ENCODE results near the gene SNTG2. TPM values are rescaled to one million over a fixed set of nuclear protein-coding genes. Genes with fewer than 3 reads are reported as not detected.

SNTG2 gene
- total RNA-seq, 1 experiment from 2014 or later = not detected

DNA sequence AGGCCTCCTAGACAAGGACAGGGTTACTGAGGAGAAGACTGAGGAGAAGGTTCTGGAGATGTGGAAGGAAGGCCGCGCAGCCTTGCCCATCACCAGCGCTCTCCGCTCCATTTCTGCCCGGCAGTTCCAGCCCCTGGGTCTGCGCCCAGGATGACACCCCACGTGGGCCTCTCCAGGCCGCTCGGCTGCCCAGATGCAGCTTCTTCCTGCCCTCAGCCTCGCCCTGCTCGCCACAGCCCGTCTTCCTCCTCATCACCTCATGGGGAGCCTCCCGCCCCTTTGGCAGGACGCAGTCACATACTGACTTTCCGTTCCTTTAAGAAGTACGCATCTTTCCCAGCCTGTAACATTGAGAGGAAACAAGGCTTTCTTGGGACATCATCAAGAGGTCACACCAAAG lies 37.1 kb downstream of the SNTG2 start:
- ChIA-PET POLR2A (no interaction called here), CTCF (no interaction called here)
- no peaks in the 10 kb centered on the region for H3K36me3 Mint-ChIP-seq (ENCODE audit: insufficient read depth, unreplicated experiment)
- no peak overlapping the region for H3K4me3 Mint-ChIP-seq (ENCODE audit: unreplicated experiment)
- Histone ChIP-seq H3K4me1 (peaks cover 14% of the 10 kb centered on the region; the same call in 1 of the 2 replicates), H3K36me3 (ENCODE audit: control insufficient read depth, insufficient read depth, low read length) (no peaks in the 10 kb centered on the region; the same call in 1 of the 2 replicates), H3K9me3 (no peaks in the 10 kb centered on the region; the same call in 1 of the 2 replicates), H3K4me3 (ENCODE audit: low read depth, low read length) (no peak overlapping the region), H3K27me3 (replicated peaks; ENCODE audit: control insufficient read depth, insufficient read depth, low read length) (no peaks in the 10 kb centered on the region)
- DNase-seq = no peak
- no peaks in the 10 kb centered on the region for H3K9me3 Mint-ChIP-seq (ENCODE audit: unreplicated experiment)
- BruUV-seq (replicated peaks) = no TSS peak
- H3K4me1 Mint-ChIP-seq (ENCODE audit: low read depth, unreplicated experiment) = no peaks in the 10 kb centered on the region
- intact Hi-C loops (cut with micrococcal nuclease; ENCODE audit: unreplicated experiment) = no loop called here
- H3K27ac Mint-ChIP-seq (ENCODE audit: unreplicated experiment) = no peak overlapping the region
- H3K27me3 Mint-ChIP-seq (ENCODE audit: insufficient read depth, unreplicated experiment) = peaks cover 10% of the 10 kb centered on the region
- TF ChIP-seq, protein P1, sequence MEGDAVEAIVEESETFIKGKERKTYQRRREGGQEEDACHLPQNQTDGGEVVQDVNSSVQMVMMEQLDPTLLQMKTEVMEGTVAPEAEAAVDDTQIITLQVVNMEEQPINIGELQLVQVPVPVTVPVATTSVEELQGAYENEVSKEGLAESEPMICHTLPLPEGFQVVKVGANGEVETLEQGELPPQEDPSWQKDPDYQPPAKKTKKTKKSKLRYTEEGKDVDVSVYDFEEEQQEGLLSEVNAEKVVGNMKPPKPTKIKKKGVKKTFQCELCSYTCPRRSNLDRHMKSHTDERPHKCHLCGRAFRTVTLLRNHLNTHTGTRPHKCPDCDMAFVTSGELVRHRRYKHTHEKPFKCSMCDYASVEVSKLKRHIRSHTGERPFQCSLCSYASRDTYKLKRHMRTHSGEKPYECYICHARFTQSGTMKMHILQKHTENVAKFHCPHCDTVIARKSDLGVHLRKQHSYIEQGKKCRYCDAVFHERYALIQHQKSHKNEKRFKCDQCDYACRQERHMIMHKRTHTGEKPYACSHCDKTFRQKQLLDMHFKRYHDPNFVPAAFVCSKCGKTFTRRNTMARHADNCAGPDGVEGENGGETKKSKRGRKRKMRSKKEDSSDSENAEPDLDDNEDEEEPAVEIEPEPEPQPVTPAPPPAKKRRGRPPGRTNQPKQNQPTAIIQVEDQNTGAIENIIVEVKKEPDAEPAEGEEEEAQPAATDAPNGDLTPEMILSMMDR (IDR thresholded peaks at IDR 0.05; ENCODE audit: insufficient read depth in 1 of 2, low read depth in 1 of 2, low read length in 1 of 2, severe bottlenecking in 1 of 2, unreplicated experiment in 1 of 2) = no peak

DNA sequence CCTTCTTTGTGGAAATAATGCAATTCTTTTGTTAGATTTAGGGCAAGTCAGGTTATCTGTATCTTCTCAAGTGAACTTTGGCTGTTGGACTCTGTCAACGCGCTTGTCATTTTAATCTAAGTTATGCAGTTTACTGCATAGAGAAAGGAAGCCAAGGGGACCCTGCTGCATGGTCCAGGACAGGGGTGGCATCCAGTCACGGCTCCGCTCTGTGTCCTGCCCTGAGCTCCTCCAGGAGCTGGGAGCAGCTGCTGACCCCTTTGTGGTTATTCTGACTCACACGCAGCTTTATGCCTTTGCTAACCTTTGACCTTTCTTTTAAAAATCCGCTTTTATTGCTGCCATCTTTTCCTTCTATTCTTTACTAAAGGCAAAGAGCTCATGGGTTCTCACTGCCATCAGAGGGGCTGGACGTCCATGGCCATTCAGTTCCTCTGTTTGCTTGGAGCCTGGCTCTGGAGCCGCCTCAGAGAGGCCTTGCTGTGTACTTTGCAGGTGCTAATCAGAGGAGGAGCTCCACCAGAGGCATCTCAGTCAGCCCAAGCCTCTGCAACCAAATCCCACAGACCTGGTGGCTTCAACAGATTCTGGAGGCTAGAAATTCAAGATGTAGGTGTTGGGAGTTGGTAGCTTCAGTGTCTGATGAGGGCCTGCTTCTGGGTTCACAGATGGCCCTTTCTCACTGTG lies 39.3 kb downstream of the SNTG2 start:
- Mint-ChIP-seq H3K4me1 (ENCODE audit: low read depth, unreplicated experiment) (no peaks in the 10 kb centered on the region), H3K4me3 (ENCODE audit: unreplicated experiment) (no peak overlapping the region), H3K9me3 (ENCODE audit: unreplicated experiment) (no peaks in the 10 kb centered on the region), H3K36me3 (ENCODE audit: insufficient read depth, unreplicated experiment) (no peaks in the 10 kb centered on the region), H3K27me3 (ENCODE audit: insufficient read depth, unreplicated experiment) (no peaks in the 10 kb centered on the region), H3K27ac (ENCODE audit: unreplicated experiment) (no peak overlapping the region)
- CTCF ChIA-PET = no interaction called here
- Histone ChIP-seq H3K27me3 (replicated peaks; ENCODE audit: control insufficient read depth, insufficient read depth, low read length) (no peaks in the 10 kb centered on the region), H3K36me3 (ENCODE audit: control insufficient read depth, insufficient read depth, low read length) (no peaks in the 10 kb centered on the region), H3K9me3 (no peaks in the 10 kb centered on the region; the same call in 1 of the 2 replicates), H3K4me1 (peaks cover 14% of the 10 kb centered on the region; the same call in 1 of the 2 replicates), H3K4me3 (ENCODE audit: low read depth, low read length) (no peak overlapping the region)
- TF ChIP-seq, protein P1 (IDR thresholded peaks at IDR 0.05; ENCODE audit: insufficient read depth in 1 of 2, low read depth in 1 of 2, low read length in 1 of 2, severe bottlenecking in 1 of 2, unreplicated experiment in 1 of 2) = no peak
- DNase-seq = peak; percentile 17 to 77
- POLR2A ChIA-PET = no interaction called here
- intact Hi-C loops (cut with micrococcal nuclease; ENCODE audit: unreplicated experiment) = no loop called here
- no TSS peak for BruUV-seq (replicated peaks)

DNA sequence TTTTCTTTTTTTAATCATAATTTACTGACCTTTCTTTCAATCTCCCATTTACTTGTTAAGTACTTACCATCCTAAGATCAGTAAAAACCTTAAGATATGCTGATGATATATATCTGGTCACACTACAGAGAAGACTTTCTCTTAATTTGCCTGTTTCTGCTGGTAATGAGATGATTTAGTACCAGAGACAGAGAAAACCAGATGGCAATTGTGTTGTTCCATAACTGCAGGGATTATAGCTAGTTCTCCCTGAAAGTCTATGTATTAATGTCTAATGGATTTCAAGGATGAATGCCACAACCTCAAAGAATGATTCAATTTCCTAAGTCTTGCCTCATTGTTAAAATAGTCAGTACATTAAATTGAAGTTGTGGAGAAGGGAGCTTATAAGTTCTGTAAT lies 40.3 kb downstream of the SNTG2 start:
- ChIA-PET CTCF (no interaction called here), POLR2A (no interaction called here)
- intact Hi-C loops (cut with micrococcal nuclease; ENCODE audit: unreplicated experiment) = no loop called here
- TF ChIP-seq, protein P1 (IDR thresholded peaks at IDR 0.05; ENCODE audit: insufficient read depth in 1 of 2, low read depth in 1 of 2, low read length in 1 of 2, severe bottlenecking in 1 of 2, unreplicated experiment in 1 of 2) = no peak
- Mint-ChIP-seq H3K27ac (ENCODE audit: unreplicated experiment) (no peak overlapping the region), H3K9me3 (ENCODE audit: unreplicated experiment) (no peaks in the 10 kb centered on the region), H3K27me3 (ENCODE audit: insufficient read depth, unreplicated experiment) (no peaks in the 10 kb centered on the region), H3K36me3 (ENCODE audit: insufficient read depth, unreplicated experiment) (no peaks in the 10 kb centered on the region), H3K4me3 (ENCODE audit: unreplicated experiment) (no peak overlapping the region), H3K4me1 (ENCODE audit: low read depth, unreplicated experiment) (no peaks in the 10 kb centered on the region)
- H3K4me1 ChIP-seq = peaks cover 14% of the 10 kb centered on the region; the same call in 1 of the 2 replicates
- no TSS peak for BruUV-seq (replicated peaks)
- no peaks in the 10 kb centered on the region for H3K36me3 ChIP-seq (ENCODE audit: control insufficient read depth, insufficient read depth, low read length)
- DNase-seq = no peak
- no peak overlapping the region for H3K4me3 ChIP-seq (ENCODE audit: low read depth, low read length)
- H3K27me3 ChIP-seq (replicated peaks; ENCODE audit: control insufficient read depth, insufficient read depth, low read length) = no peaks in the 10 kb centered on the region
- H3K9me3 ChIP-seq = no peaks in the 10 kb centered on the region; the same call in 1 of the 2 replicates
